ENCODE measurements around the gene TMPRSS12.

GRCh38 chr12:50934371-50934851 lies 91.7 kb downstream of the TMPRSS12 start:
- TF ChIP-seq CTCF (IDR thresholded peaks at IDR 0.05) (no peak), EZH2 (IDR thresholded peaks at IDR 0.05; ENCODE audit: borderline replicate concordance, insufficient read depth, low read depth, low read length, poor library complexity, severe bottlenecking) (no peak)

Measured in B cell (primary cell).